GM12878 (cell line): ENCODE measurements around the gene C21orf58. TPM values are rescaled to one million over a fixed set of nuclear protein-coding genes. Genes with fewer than 3 reads are reported as not detected.

Source experiments
- ATF7 ChIP-seq: fragments of 450-650 bp; IDR thresholded peaks from 2 replicates; pipeline ENCODE4 v1.6.1; 2016; ENCODE audit warnings: low read depth, mild to moderate bottlenecking
- IRF4 ChIP-seq: IDR thresholded peaks from 2 replicates; pipeline ENCODE4 v1.6.1; 2011; ENCODE audit warnings: low read depth, low read length
- MTA2 ChIP-seq: fragments of 450-650 bp; IDR thresholded peaks from 2 replicates; pipeline ENCODE4 v1.6.1; 2016; ENCODE audit warnings: low read depth, mild to moderate bottlenecking, moderate library complexity
- POLR2AphosphoS2 ChIP-seq: IDR thresholded peaks from 2 replicates; pipeline ENCODE4 v1.6.1; 2011; ENCODE audit warnings: low read depth, mild to moderate bottlenecking, low read length, improper control_type of control experiment, moderate library complexity
- POLR2AphosphoS5 ChIP-seq: IDR thresholded peaks from 2 replicates; pipeline ENCODE4 v1.6.1; 2011; ENCODE audit warnings: mild to moderate bottlenecking, low read length, inconsistent platforms
- POU2F2 ChIP-seq: IDR thresholded peaks from 3 replicates; pipeline ENCODE4 v1.6.1; 2011; ENCODE audit warnings: low read depth, mild to moderate bottlenecking, low read length, borderline replicate concordance
- SP1 ChIP-seq: IDR thresholded peaks from one replicate; pipeline ENCODE4 v1.6.1; 2011; ENCODE audit warnings: low read depth, low read length
- TCF7 ChIP-seq: IDR thresholded peaks from 2 replicates; pipeline ENCODE4 v1.6.1; 2014; ENCODE audit warnings: antibody characterized with exemption, borderline replicate concordance
- polyA plus RNA-seq, 11 experiments: library from polyadenylated mRNA; depleted of rRNA in 4 of 11; unstranded in 6 of 11; stranded (reverse) in 5 of 11; fragments of >200 nt; fragmentation: Nextera tagmentation in 4 of 11; fragmentation: Illumina TruSeq in 1 of 11; extraction: Ambion mirVana in 4 of 11; extraction: Trizol in 1 of 11; gene quantifications; 1 replicate in 1 of 11; 2 replicates in 10 of 11; pipeline versions ENCODE4 v1.2.1 to v1.2.3, GENCODE V29; 2011 to 2016; ENCODE audit warnings: inconsistent platforms in 2 of 11, missing spikeins in 2 of 11, low read depth in 1 of 11
- total RNA-seq, 4 experiments: library from RNA; depleted of rRNA in 3 of 4; stranded (reverse); fragments of >200 nt in 3 of 4; fragmentation: Illumina TruSeq in 1 of 4; extraction: Trizol in 1 of 4; gene quantifications; 2 replicates each; pipeline versions ENCODE4 v1.2.1 to v1.2.3, GENCODE V29; 2013 to 2021
- TF ChIP-seq, protein P1 (sequence below): fragments of 450-650 bp; IDR thresholded peaks from 2 replicates; pipeline ENCODE4 v1.6.1; 2016; ENCODE audit warnings: mild to moderate bottlenecking, moderate library complexity, borderline replicate concordance
- TF ChIP-seq, protein P2 (sequence below): IDR thresholded peaks from 2 replicates; pipeline ENCODE4 v1.6.1; 2012; ENCODE audit warnings: mild to moderate bottlenecking, low read depth, low read length
- TF ChIP-seq, protein P3 (sequence below): fragments of 450-650 bp; IDR thresholded peaks from 2 replicates; pipeline ENCODE4 v1.6.1; 2017; ENCODE audit warnings: borderline replicate concordance

Gene C21orf58
- total and polyA plus RNA-seq, 10 of the 15 experiments (the other 5 are each of a cell fraction or from before 2014, with no cell fraction given), result 1.1 to 22.3 (median 11.8) TPM

DNA sequence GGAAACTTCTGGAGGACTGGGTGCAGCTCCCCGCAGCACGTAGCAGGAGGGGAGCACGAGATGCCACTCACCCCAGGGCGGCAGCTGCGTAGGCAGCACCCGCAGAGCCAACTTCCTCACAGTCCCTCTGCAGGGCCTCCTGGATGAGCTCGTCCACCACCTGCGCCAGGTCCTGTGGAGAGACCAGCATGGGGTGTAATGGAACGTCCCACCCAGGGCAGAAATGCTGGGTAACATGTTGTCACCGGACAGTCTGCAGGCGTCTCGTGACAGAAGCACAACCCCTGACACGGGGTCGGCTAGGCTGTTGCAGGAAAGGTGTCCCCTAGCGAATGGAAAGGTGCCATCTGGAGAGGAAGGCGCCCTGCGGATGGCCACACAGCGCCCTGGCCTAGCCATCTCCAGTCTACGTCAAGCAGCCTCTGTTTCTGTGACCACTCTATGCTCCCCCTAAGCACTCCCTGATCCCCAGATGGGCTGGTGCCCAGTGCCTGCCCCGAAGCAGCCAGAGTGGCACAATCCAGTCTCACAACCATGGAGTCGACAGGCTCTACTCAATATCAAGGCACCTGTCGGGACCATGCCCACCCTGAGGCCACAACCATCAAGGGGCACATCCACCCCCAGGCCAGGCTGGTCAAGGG is 59.5 kb downstream of the C21orf58 start (continued):
- TF ChIP-seq POLR2AphosphoS2 (no peak), ATF7 (no peak), POLR2AphosphoS5 (no peak), POU2F2 (no peak), TCF7 (no peak), SP1 (no peak), IRF4 (no peak), MTA2 (no peak)
- TF ChIP-seq, protein P1, sequence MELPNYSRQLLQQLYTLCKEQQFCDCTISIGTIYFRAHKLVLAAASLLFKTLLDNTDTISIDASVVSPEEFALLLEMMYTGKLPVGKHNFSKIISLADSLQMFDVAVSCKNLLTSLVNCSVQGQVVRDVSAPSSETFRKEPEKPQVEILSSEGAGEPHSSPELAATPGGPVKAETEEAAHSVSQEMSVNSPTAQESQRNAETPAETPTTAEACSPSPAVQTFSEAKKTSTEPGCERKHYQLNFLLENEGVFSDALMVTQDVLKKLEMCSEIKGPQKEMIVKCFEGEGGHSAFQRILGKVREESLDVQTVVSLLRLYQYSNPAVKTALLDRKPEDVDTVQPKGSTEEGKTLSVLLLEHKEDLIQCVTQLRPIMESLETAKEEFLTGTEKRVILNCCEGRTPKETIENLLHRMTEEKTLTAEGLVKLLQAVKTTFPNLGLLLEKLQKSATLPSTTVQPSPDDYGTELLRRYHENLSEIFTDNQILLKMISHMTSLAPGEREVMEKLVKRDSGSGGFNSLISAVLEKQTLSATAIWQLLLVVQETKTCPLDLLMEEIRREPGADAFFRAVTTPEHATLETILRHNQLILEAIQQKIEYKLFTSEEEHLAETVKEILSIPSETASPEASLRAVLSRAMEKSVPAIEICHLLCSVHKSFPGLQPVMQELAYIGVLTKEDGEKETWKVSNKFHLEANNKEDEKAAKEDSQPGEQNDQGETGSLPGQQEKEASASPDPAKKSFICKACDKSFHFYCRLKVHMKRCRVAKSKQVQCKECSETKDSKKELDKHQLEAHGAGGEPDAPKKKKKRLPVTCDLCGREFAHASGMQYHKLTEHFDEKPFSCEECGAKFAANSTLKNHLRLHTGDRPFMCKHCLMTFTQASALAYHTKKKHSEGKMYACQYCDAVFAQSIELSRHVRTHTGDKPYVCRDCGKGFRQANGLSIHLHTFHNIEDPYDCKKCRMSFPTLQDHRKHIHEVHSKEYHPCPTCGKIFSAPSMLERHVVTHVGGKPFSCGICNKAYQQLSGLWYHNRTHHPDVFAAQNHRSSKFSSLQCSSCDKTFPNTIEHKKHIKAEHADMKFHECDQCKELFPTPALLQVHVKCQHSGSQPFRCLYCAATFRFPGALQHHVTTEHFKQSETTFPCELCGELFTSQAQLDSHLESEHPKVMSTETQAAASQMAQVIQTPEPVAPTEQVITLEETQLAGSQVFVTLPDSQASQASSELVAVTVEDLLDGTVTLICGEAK, result no peak
- TF ChIP-seq, protein P2, sequence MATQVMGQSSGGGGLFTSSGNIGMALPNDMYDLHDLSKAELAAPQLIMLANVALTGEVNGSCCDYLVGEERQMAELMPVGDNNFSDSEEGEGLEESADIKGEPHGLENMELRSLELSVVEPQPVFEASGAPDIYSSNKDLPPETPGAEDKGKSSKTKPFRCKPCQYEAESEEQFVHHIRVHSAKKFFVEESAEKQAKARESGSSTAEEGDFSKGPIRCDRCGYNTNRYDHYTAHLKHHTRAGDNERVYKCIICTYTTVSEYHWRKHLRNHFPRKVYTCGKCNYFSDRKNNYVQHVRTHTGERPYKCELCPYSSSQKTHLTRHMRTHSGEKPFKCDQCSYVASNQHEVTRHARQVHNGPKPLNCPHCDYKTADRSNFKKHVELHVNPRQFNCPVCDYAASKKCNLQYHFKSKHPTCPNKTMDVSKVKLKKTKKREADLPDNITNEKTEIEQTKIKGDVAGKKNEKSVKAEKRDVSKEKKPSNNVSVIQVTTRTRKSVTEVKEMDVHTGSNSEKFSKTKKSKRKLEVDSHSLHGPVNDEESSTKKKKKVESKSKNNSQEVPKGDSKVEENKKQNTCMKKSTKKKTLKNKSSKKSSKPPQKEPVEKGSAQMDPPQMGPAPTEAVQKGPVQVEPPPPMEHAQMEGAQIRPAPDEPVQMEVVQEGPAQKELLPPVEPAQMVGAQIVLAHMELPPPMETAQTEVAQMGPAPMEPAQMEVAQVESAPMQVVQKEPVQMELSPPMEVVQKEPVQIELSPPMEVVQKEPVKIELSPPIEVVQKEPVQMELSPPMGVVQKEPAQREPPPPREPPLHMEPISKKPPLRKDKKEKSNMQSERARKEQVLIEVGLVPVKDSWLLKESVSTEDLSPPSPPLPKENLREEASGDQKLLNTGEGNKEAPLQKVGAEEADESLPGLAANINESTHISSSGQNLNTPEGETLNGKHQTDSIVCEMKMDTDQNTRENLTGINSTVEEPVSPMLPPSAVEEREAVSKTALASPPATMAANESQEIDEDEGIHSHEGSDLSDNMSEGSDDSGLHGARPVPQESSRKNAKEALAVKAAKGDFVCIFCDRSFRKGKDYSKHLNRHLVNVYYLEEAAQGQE, result no peak
- TF ChIP-seq, protein P3, sequence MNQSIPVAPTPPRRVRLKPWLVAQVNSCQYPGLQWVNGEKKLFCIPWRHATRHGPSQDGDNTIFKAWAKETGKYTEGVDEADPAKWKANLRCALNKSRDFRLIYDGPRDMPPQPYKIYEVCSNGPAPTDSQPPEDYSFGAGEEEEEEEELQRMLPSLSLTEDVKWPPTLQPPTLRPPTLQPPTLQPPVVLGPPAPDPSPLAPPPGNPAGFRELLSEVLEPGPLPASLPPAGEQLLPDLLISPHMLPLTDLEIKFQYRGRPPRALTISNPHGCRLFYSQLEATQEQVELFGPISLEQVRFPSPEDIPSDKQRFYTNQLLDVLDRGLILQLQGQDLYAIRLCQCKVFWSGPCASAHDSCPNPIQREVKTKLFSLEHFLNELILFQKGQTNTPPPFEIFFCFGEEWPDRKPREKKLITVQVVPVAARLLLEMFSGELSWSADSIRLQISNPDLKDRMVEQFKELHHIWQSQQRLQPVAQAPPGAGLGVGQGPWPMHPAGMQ, result no peak
